PFSK-1 (cell line): ENCODE data around the gene DPF3.

Experiments
- FOXP2 ChIP-seq: optimal IDR thresholded peaks from 2 replicates; pipeline ENCODE3; 2011; ENCODE audit warnings: borderline replicate concordance, control low read depth, inconsistent platforms; ENCODE audit not compliant: insufficient read depth; ENCODE audit errors: extremely low read length, extremely low read depth
- POLR2AphosphoS5 ChIP-seq: IDR thresholded peaks from 2 replicates; pipeline ENCODE4 v1.6.1; 2012; ENCODE audit warnings: low read depth, mild to moderate bottlenecking, control low read depth, low read length, moderate library complexity
- SIN3A ChIP-seq: IDR thresholded peaks from 2 replicates; pipeline ENCODE4 v1.6.1; 2012; ENCODE audit warnings: mild to moderate bottlenecking, low read length, moderate library complexity, borderline replicate concordance; ENCODE audit not compliant: insufficient read depth
- TAF1 ChIP-seq: IDR thresholded peaks from 2 replicates; pipeline ENCODE4 v1.6.1; 2012; ENCODE audit warnings: low read length, control low read depth, borderline replicate concordance; ENCODE audit not compliant: insufficient read depth
- TF ChIP-seq, protein P1 (sequence below), 2 experiments: IDR thresholded peaks; 2 replicates each; pipeline versions ENCODE4 v1.6.1 to v1.8.0; 2011 to 2012; ENCODE audit warnings: low read depth in 2 of 2, low read length in 2 of 2, control low read depth in 1 of 2, inconsistent platforms in 1 of 2, mild to moderate bottlenecking in 1 of 2, moderate library complexity in 1 of 2; ENCODE audit not compliant: insufficient read depth in 1 of 2

DNA sequence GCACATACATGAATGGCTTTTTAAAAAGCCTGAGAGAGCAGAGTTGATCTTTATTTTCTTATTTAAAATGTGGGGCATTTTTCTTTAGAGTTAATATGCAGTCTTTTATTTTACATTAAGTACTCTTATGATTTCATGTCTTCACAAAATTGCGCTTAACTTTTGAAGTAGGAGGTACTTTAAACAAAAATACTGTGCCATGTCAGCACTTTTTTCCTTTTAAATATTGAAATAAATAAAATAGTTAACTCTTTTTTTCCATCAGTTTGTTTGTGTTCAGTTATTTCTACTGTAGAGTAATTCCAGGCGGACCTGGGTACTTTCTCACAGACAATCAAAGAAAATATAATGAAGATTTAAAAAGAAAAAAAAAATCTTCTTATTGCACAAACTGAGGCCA, 231.7 kb downstream of the DPF3 start:
- TF ChIP-seq POLR2AphosphoS5 (no peak), TAF1 (no peak), SIN3A (no peak), FOXP2 (no peak)
- TF ChIP-seq, protein P1, sequence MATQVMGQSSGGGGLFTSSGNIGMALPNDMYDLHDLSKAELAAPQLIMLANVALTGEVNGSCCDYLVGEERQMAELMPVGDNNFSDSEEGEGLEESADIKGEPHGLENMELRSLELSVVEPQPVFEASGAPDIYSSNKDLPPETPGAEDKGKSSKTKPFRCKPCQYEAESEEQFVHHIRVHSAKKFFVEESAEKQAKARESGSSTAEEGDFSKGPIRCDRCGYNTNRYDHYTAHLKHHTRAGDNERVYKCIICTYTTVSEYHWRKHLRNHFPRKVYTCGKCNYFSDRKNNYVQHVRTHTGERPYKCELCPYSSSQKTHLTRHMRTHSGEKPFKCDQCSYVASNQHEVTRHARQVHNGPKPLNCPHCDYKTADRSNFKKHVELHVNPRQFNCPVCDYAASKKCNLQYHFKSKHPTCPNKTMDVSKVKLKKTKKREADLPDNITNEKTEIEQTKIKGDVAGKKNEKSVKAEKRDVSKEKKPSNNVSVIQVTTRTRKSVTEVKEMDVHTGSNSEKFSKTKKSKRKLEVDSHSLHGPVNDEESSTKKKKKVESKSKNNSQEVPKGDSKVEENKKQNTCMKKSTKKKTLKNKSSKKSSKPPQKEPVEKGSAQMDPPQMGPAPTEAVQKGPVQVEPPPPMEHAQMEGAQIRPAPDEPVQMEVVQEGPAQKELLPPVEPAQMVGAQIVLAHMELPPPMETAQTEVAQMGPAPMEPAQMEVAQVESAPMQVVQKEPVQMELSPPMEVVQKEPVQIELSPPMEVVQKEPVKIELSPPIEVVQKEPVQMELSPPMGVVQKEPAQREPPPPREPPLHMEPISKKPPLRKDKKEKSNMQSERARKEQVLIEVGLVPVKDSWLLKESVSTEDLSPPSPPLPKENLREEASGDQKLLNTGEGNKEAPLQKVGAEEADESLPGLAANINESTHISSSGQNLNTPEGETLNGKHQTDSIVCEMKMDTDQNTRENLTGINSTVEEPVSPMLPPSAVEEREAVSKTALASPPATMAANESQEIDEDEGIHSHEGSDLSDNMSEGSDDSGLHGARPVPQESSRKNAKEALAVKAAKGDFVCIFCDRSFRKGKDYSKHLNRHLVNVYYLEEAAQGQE (IDR thresholded peaks at IDR 0.05; ENCODE audit: insufficient read depth in 1 of 2, low read depth in 2 of 2, low read length in 2 of 2): no peak
